HG02884 (cell line): Measurements from ENCODE around the gene MRPL39.
A peak's percentile ranks its signal among the peaks of the same experiment; 100 is the strongest.

ENCODE experiments used
- ATAC-seq: cut with Tn5 transposase; IDR thresholded peaks from one replicate; pipeline ENCODE4 v1.9.1; 2021; ENCODE audit warnings: mild to moderate bottlenecking, moderate library complexity; ENCODE audit not compliant: unreplicated experiment

Gene MRPL39

DNA sequence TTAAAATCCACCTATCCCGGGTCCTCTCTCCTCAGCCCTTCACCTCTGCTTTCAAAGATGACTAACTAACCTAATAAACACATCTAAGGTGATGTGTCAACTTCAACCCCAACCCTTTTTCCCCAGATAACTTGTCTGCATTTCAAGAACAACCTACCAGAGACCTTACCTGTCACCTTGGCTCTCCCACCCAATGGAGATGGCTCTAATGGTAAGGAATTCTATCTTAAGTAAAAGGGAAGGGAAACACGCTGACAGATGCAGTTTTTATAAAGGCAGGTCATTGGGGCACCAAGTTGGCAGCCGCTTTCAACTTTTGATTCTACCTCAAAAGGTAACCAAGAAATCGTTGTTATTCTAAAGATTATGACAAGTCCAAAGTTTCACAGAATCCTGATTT is 37.6 kb downstream of the MRPL39 start:
- no peak for ATAC-seq

DNA sequence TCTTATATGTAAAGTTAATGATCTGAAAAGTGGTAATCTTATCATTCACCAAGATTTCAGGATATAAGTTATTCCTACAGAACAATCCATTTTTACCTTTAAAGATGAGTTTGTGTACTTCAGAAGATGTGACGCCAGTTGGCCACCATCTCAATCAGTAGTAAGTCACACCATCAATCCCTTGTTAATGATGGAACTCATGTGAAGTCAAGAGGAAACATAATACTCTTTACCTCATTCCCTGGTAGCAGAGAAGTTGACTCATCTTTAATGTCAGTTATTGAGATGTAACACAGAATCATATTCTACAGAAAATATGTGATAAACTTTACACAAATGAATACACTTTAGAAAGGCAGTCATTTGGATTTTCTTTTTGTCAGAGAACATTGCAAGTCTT is 38.2 kb downstream of the MRPL39 start:
- no peak for ATAC-seq

DNA sequence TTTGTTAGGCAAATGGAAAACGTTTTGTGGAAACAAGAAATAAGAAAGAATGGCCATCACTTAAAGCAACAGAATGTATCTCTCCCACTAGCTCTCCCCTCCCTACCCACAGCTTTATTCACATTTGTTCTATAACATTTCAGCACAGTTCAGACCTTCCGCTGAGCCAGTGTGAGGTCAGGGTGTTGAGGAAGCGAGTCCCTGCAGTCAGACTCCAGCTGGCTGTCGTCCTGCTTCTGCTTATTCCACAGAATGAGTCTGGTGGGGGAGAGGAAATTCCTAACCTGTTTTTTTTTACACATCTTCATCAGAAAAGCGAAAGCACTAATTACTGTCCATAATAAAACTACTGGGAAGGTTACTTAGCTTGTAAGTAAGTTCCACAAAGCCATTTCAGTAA is 39.0 kb downstream of the MRPL39 start:
- ATAC-seq: no peak

DNA sequence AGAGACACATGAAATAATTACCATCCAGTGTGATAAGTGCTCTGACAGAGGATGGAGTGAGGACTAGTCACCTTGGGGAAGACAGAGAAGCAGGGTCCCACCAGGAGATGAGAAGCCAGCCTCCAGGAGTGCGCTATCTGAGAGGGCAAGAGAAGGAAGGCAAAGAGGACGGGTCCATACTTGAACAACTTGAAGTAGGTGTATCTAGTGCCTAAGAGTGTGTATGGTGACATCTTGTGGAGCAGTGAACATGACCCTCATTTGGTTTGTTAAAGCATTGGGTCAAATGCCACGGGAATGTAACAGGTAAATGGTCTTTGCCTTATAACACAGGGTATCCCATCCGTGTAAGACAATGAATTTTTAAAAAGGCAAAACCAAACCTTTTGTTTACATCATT is 39.8 kb downstream of the MRPL39 start:
- ATAC-seq: no peak

DNA sequence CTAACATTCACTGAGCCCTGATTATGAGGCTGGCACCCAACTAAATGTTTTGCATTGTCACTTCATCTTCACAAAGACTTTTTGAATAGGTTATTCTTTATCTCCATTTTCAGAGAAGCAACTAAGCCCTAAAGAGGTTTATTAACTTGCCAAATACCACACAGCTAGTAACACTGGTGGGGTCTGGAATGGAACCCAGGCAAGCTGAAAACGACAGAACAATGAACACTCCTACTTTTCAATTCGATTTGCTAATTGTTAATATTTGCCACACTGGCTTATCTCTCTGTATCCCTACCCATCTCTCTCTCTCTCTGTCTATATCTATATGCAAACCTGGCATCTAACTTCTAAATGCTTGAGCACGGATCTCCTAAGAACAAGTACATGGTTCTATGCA is 40.6 kb downstream of the MRPL39 start:
- ATAC-seq: no peak

DNA sequence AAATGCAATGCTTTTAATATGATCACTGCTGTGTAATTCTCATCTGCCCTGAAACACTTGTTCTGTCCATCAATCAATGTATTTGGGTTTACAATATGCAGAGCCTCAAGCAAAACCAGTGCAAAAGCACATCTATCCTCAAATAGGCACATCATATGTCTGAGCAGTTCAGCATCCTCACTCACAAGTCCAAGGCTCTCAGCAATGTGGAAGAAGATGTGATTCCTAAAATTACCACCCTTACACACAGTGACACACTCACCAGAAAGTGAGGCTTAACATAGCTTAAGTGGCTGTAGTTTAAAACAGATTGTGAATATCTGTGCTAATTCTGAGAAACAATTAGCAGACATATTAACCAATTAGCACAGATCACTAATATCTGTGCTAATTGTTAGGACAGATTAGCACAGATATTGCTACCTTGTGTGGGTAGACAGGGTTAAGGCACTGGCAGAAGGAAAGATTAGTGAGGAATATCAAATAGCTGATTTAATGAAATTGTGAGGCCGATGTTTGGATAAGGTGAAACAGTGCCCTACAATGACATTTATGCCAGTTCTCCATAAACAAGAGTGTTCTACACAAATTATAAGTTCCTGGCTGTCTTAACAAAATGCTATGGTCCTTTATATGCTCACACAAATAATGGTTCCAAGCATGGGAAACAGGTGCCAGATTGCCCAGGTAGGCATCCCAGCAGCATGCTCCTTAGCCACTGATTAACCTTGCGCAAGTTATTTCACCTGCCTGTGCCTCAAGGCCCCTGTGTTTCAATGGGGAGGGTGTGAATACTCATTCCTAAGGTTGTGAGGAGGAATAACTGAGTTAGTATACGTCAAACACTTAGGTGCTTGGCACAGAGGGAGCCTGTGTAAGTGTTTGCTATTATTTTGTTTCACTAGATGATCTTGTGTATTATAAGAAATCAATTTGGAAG is 41.7 kb downstream of the MRPL39 start:
- ATAC-seq: no peak

DNA sequence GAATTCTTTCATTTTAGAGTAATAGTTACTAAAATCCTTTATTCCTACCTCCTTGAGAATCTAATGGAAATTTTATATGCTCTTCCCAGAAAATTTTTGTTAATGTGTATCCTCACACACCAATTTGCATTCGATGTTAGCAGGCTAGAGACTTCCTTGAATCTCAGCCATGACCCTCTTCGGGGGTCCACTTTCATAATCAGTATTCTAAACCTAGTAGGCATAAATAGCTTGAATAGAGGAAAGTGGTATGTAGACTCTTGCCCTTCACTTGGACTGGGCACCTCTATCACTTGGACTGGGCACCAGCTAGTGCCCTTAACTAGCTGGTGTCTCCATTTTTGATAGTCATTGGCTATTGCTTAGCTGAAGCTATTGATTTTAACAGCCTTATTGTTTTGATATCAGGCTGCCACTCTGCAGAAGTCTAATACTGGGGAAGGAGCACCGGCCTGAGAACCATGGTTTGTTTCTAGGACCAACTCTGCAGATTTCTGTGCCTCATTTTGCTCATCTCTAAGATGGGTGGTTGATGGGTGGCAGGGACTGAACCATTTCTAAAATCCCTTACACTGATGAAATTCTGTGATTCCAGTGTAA is 42.8 kb downstream of the MRPL39 start:
- no peak for ATAC-seq

DNA sequence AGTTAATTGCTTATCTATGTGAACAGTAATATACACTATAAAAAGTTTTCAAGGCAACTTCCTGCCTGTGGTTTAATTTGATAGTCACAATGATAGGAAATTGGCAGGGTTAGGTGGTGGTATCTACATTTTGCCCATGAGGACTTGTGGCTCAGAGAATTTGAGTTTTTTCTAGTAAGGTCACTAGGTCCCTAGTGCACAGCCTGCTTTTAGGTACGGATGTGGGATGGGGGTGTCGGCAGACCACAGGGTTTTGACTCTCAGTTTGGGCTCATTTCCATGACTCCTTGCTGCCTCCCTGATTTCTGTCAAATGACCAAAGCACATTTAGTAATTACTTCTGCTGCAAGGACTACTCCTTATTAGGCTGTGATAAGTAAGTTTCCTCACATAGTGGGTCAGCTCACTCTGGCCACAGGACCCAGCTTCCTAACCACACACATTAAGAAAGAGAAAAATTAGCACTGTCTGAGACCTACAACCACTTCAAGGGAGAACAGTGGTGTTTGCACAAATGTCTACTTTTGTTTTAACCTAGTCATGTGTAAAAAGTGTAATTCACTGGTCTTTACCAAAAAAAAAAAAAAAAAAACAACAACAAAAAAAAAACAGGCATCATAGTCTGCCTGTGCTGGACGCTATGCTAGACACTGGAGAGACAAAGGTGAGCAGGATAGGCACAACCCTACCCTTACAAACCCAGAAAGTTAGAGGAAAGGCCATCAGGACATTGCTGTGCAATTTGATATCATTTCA is 43.7 kb downstream of the MRPL39 start:
- ATAC-seq: no peak

DNA sequence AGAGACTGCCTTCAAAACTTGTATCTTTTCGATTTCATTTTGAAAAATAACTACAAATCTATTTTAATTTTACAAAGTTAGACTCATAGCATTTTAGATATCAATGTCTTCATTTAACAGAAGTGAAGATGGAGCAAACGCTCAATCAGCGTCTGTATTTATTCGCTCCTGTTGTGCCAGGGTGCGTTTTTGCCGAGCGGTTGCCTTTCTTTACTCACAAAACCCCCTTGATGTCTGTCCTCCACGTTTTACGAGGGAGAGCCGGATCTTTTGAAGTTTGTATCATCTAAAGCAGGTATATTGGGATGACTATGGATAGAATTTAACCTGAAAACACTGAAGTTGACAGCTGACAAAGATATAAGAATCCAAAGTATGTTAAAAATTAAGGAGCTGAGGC is 44.6 kb downstream of the MRPL39 start:
- no peak for ATAC-seq

DNA sequence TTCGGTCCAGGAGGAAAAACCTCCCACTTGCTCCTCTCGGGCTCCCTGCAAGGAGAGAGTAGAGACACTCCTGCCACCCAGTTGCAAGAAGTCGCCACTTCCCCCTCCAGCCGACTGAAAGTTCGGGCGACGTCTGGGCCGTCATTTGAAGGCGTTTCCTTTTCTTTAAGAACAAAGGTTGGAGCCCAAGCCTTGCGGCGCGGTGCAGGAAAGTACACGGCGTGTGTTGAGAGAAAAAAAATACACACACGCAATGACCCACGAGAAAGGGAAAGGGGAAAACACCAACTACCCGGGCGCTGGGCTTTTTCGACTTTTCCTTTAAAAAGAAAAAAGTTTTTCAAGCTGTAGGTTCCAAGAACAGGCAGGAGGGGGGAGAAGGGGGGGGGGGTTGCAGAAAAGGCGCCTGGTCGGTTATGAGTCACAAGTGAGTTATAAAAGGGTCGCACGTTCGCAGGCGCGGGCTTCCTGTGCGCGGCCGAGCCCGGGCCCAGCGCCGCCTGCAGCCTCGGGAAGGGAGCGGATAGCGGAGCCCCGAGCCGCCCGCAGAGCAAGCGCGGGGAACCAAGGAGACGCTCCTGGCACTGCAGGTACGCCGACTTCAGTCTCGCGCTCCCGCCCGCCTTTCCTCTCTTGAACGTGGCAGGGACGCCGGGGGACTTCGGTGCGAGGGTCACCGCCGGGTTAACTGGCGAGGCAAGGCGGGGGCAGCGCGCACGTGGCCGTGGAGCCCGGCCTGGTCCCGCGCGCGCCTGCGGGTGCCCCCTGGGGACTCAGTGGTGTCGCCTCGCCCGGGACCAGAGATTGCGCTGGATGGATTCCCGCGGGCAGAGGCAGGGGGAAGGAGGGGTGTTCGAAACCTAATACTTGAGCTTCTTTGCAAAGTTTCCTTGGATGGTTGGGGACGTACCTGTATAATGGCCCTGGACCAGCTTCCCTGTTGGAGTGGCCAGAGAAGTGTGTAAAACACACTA is 45.3 kb downstream of the MRPL39 start:
- peak; percentile 39 for ATAC-seq

DNA sequence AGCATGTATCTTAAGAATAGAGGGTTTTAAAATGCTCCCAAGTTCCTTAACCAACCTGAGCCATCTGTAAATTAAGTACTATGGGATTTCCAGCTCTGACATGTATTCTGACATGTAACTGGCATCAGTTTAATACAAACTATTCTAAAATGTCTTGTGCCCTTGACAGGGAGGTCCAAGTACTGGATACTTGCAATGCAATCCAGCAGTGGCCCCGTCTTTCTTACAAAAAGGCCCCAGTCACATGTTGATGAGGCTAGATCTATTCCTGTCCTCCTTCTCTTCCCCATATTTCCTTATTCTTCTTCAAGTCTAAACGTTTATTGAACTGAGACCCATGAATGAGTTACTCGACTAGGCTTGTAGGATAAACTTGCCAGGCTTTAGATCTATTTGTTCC is 46.4 kb downstream of the MRPL39 start:
- no peak for ATAC-seq

DNA sequence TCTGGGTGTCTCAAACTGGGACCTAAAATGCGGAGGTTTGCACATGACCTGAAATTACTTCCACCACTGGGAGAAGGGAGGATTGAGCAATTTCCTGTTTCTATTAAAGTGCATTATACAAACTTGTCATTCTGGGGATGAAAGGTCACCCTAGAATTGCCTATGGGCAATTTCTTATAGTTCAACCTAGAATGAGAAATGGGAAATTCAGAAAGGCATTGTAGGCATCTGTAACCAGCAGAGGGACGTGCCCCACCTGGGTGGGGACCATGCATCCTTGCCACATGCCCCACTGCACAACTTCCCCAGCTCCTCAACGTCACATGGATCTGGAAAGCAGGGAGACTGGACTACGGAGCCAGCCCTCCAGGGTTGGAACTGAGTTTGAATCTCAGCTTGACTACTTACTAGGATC is 47.0 kb downstream of the MRPL39 start:
- ATAC-seq: no peak

DNA sequence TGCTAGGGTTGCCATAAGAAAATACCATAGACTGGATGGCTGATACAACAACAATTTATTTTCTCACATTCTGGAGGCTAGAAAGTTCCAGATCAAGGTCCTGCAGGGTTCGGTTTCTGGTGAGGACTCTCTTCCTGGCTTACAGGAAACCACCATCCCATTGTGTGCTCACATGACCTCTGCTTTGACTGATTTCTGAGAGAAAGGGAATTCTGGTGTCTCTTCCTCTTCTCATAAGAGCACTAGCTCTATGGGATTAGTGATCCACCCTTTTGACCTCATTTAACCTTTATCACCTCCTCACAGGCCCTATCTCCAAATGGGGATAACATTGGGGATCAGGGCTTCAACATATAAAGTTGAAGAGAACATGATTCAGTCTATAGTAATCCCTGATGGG is 47.5 kb downstream of the MRPL39 start:
- no peak for ATAC-seq

DNA sequence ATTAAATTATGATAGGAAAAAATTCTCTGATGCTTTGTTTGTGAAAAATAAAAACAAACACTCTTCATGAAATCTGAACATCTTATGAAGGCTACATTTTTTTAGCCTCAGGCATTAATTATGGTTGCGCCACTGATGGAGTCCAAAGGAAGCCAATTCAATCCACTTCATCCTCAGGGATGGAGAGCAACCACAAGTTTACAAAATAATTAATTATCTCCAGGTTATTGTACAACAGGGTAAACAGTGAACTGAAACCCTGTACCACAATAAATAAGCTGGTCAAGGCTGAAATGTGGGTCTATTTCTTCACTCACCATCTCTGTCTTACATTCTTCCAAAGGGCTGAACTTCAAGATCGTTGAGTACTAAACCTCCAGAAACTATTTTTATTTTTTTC is 49.2 kb downstream of the MRPL39 start:
- ATAC-seq: no peak

DNA sequence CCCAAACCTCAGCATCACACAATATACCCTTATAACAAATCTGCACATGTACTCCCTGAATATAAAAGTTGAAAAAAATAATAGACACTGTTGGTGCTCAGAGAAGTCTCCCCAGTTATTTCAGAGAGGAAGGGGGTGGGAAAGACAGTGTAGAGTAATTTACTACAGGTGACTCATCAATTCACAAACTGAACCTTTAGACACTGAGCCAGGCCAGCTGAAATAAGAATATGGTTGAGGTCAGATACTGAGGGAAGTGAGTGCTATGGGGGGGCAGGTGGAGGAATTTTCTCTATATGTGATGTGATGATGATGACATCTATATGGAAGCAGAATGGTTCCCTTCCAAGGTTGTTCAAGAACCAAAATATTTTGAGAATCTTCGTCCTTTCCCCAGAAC is 50.1 kb downstream of the MRPL39 start:
- no peak for ATAC-seq

DNA sequence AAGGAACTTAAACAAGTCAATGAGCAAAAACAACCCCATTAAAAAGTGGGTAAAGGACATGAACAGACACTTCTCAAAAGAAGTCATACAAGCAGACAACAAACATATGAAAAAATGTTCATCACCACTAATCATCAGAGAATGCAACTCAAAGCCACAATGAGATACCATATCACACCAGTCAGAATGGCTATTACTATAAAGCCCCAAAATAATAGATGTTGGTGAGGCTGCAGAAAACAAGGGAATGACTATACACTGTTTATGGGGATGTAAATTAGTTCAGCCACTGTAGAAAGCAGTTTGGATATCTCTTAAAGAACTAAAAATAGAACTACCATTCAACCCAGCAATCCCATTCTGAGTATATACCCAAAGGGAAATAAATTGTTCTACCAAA is 51.2 kb downstream of the MRPL39 start:
- no peak for ATAC-seq

DNA sequence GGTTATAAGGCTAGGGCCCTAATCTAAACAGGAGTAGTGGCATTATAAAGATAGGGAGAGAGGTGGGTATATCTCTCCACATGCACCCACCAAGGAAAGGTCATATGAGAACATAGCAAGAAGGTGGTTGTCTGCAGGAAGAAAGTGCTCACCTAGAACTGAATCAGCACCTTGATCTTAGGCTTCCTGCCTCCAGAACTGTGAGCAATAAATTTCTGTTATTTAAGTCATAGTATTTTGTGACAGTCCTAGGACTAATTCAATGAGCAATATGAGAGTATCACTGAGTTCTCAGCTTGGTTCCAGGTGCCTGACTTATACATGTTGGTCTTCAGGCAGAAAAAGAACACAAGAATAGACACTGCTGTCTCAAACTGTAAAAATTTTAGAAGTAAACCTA is 51.8 kb downstream of the MRPL39 start:
- ATAC-seq: no peak

DNA sequence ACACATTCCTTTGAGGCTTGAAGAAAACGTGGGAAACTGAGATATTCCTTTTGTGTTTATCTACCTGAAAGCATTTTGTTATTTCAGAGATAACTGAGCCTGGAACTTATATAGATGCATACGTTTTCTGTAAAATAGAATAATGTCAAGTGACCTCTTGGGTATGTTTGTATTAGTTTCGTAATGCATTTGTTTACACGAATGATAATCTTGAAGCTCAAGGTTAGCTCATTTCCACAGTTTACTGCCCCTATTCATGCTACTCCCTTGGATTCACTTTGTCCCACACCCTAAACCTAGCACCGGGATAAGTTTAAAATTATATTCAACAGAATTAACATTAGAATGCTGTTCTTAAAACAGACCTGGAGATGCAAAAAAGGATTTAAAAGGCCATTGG is 54.4 kb downstream of the MRPL39 start:
- ATAC-seq: no peak

DNA sequence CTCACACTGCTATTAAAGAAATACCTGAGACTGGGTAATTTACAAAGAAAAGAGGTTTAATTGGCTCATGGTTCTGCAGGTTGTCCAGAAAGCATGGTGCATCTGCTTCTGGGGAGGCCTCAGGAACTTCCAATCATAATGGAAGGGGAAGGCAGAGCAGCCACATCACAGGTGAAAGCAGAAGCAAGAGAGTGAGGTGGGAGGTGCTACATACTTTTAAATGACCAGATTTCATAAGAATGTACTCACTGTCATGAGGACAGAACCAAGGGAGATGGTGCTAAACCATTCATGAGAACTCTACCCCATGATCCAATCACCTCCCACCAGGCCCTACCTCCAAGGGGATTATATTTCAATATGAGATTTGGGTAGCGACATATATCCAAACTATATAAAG is 55.7 kb downstream of the MRPL39 start:
- ATAC-seq: no peak

DNA sequence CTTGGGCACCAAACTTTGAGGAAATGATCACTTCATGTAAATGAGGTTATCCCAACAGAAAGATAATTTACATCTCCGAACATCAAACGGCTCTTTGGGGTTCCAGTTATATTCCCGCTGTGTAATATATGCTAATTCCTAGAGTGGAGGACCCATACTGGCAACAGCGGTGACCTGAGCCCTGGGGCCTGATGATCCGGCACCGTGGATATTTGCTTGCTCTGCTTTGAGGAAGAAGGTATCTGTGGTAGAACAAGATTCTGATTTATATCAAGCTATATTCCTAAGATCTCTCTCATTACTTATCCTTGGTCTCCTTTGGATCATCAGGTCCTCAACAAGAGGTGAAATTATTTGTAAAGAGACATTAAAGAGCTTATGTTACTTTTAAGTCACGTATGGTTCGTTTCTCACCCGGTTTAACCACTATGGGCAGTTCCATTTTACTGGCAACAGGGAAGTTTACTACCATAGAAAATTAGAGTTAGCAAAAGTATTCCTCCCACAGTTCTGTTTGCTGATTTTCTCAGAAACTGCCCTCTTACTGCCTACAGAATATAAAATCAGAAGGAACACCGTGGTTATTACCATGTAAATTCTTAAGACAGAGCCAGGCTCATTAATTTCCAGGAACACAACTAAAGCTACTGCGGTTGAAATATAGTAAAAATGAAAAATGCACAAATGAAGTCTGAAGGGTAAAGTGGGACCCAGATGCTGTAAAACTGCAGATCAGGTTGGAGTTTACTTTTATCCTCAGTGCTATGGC is 56.7 kb downstream of the MRPL39 start:
- no peak for ATAC-seq
